Measurements from ENCODE around the gene RUNX2.

RUNX2 gene

GRCh38 chr6:45611491-45611890 is 283.4 kb downstream of the RUNX2 start (continued):
- TF ChIP-seq SNAI2 (CRISPR knock-in tag; IDR thresholded peaks at IDR 0.05) (no peak), ISL1 (CRISPR knock-in tag; IDR thresholded peaks at IDR 0.05) (no peak), ZNF565 (CRISPR knock-in tag; conservative IDR thresholded peaks at IDR 0.05; ENCODE audit: low read depth) (no peak)

- ATAC-seq = peak; percentile 66
- TF ChIP-seq BACH2 (CRISPR knock-in tag; IDR thresholded peaks at IDR 0.05; ENCODE audit: borderline replicate concordance) (no peak), PATZ1 (CRISPR knock-in tag; IDR thresholded peaks at IDR 0.05; ENCODE audit: borderline replicate concordance) (no peak), CREB5 (CRISPR knock-in tag; IDR thresholded peaks at IDR 0.05; ENCODE audit: low read depth) (no peak), ZFP3 (CRISPR knock-in tag; IDR thresholded peaks at IDR 0.05) (no peak)
- TF ChIP-seq, protein P1, sequence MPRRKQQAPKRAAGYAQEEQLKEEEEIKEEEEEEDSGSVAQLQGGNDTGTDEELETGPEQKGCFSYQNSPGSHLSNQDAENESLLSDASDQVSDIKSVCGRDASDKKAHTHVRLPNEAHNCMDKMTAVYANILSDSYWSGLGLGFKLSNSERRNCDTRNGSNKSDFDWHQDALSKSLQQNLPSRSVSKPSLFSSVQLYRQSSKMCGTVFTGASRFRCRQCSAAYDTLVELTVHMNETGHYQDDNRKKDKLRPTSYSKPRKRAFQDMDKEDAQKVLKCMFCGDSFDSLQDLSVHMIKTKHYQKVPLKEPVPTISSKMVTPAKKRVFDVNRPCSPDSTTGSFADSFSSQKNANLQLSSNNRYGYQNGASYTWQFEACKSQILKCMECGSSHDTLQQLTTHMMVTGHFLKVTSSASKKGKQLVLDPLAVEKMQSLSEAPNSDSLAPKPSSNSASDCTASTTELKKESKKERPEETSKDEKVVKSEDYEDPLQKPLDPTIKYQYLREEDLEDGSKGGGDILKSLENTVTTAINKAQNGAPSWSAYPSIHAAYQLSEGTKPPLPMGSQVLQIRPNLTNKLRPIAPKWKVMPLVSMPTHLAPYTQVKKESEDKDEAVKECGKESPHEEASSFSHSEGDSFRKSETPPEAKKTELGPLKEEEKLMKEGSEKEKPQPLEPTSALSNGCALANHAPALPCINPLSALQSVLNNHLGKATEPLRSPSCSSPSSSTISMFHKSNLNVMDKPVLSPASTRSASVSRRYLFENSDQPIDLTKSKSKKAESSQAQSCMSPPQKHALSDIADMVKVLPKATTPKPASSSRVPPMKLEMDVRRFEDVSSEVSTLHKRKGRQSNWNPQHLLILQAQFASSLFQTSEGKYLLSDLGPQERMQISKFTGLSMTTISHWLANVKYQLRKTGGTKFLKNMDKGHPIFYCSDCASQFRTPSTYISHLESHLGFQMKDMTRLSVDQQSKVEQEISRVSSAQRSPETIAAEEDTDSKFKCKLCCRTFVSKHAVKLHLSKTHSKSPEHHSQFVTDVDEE (CRISPR knock-in tag; IDR thresholded peaks at IDR 0.05) = no peak
These were observed 285.5 kb downstream of the RUNX2 start for GRCh38 chr6:45613656-45614055.

DNA sequence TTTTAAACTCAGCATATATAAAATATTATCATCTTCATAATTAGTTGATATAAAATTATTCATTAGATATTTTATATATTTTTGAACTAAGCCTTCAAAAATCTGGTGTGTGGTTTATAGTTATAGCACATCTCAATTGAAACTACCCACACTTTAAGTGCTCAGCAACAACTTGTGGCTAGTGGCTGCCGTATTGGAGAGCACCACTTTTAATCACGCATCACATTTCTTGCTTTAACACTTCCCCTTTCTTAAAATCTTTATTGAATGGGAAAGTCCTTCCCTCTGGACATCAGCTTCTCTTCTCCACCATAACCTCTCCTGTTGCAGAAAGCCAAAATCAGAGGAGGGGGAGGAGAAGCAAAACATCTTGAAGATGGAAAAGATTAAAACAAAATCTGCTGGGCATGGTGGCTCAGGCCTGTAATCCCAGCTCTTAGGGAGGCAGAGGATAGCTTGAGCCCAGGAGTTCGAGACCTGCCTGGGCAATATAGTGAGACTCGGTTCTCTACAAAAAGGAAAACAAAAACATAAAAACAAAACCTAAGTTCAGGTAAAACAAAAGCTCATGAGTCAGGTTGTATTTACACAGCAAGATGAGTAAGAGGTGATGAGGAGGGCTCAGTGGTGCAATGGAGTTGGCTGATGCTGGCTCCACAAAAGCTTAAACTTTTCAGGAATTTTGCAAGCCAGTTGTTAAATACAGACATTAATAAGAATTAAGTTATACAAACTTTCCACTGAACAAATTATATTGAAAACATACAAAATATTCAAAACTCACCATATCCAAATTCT is 286.6 kb downstream of the RUNX2 start:
- no peak for ATAC-seq
- TF ChIP-seq, protein P1 (CRISPR knock-in tag; IDR thresholded peaks at IDR 0.05) = no peak
- TF ChIP-seq OSR1 (CRISPR knock-in tag; IDR thresholded peaks at IDR 0.05) = no peak
- no peak for TF ChIP-seq CSDC2 (CRISPR knock-in tag; IDR thresholded peaks at IDR 0.05)
- no peak for TF ChIP-seq ZFP3 (CRISPR knock-in tag; IDR thresholded peaks at IDR 0.05)
- TF ChIP-seq ZNF565 (CRISPR knock-in tag; conservative IDR thresholded peaks at IDR 0.05; ENCODE audit: low read depth) = no peak
- TF ChIP-seq, protein P2, sequence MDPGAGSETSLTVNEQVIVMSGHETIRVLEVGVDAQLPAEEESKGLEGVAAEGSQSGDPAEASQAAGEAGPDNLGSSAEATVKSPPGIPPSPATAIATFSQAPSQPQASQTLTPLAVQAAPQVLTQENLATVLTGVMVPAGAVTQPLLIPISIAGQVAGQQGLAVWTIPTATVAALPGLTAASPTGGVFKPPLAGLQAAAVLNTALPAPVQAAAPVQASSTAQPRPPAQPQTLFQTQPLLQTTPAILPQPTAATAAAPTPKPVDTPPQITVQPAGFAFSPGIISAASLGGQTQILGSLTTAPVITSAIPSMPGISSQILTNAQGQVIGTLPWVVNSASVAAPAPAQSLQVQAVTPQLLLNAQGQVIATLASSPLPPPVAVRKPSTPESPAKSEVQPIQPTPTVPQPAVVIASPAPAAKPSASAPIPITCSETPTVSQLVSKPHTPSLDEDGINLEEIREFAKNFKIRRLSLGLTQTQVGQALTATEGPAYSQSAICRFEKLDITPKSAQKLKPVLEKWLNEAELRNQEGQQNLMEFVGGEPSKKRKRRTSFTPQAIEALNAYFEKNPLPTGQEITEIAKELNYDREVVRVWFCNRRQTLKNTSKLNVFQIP (CRISPR knock-in tag; IDR thresholded peaks at IDR 0.05; ENCODE audit: borderline replicate concordance, low read depth) = no peak
- no peak for TF ChIP-seq ZFP30 (CRISPR knock-in tag; IDR thresholded peaks at IDR 0.05)
- TF ChIP-seq PPARA (CRISPR knock-in tag; IDR thresholded peaks at IDR 0.05; ENCODE audit: borderline replicate concordance) = no peak
- TF ChIP-seq ZNF70 (CRISPR knock-in tag; IDR thresholded peaks at IDR 0.05) = no peak
- TF ChIP-seq RARB (CRISPR knock-in tag; IDR thresholded peaks at IDR 0.05) = no peak
- no peak for TF ChIP-seq CREB5 (CRISPR knock-in tag; IDR thresholded peaks at IDR 0.05; ENCODE audit: low read depth)
- TF ChIP-seq SNAI2 (CRISPR knock-in tag; IDR thresholded peaks at IDR 0.05) = no peak
- no peak for TF ChIP-seq ZNF8 (CRISPR knock-in tag; IDR thresholded peaks at IDR 0.05)
